IMR-90 (cell line): ENCODE data around the gene SPRED2. TPM values are rescaled to one million over a fixed set of nuclear protein-coding genes. Genes with fewer than 3 reads are reported as not detected.

Experiments
- ATAC-seq: fragments of 200-7000 bp; cut with Tn5 transposase; 2 replicates; pipeline ENCODE4 v1.9.1; 2020; ENCODE audit warnings: low read depth, mild to moderate bottlenecking, moderate library complexity
- BruUV-seq: library from RNA; stranded (reverse); fragments of 400-500 nt; replicated peaks from 2 replicates; lab custom pipeline; 2021; lab: Mats Ljungman, UMichigan
- CTCF ChIA-PET: fragments of 300-600 bp; formaldehyde crosslinking; extraction: SDS; loops from one replicate; lab custom pipeline; 2021; ENCODE audit warnings: antibody characterized with exemption; lab: Yijun Ruan, JAX
- POLR2A ChIA-PET: fragments of 300-600 bp; sonication (Branson Sonifier 250); formaldehyde crosslinking; loops from one replicate; lab custom pipeline; 2022; ENCODE audit warnings: antibody characterized with exemption; ENCODE audit not compliant: unreplicated experiment; lab: Charles Lee
- DNase-seq: peaks from one replicate; pipeline ENCODE4 v3.0.0; 2013
- H2AFZ ChIP-seq: replicated peaks from 2 replicates; pipeline ENCODE3; 2013; ENCODE audit warnings: low read length, mild to moderate bottlenecking; ENCODE audit not compliant: poor library complexity
- H2AK5ac ChIP-seq: 2 replicates; pipeline ENCODE4 v1.6.1; 2013; ENCODE audit warnings: low read depth, low read length, inconsistent platforms
- H2AK9ac ChIP-seq: replicated peaks from 2 replicates; pipeline ENCODE3; 2013; ENCODE audit warnings: mild to moderate bottlenecking, low read depth, low read length, moderate library complexity; ENCODE audit not compliant: poor library complexity
- H2BK120ac ChIP-seq: 2 replicates; pipeline ENCODE4 v1.6.1; 2013; ENCODE audit warnings: low read depth, low read length, inconsistent platforms
- H2BK15ac ChIP-seq: 3 replicates; pipeline ENCODE4 v1.6.1; 2013; ENCODE audit warnings: low read depth, low read length, inconsistent platforms
- H2BK20ac ChIP-seq: 2 replicates; pipeline ENCODE4 v1.6.1; 2013; ENCODE audit warnings: low read depth, mild to moderate bottlenecking, inconsistent platforms, low read length, moderate library complexity
- H2BK5ac ChIP-seq: 2 replicates; pipeline ENCODE4 v1.6.1; 2013; ENCODE audit warnings: mild to moderate bottlenecking, low read depth, low read length, inconsistent platforms; ENCODE audit not compliant: poor library complexity, severe bottlenecking
- H3K14ac ChIP-seq: replicated peaks from 2 replicates; pipeline ENCODE4 v1.6.1; 2013; ENCODE audit warnings: low read depth, low read length, inconsistent platforms
- H3K18ac ChIP-seq: 2 replicates; pipeline ENCODE4 v1.6.1; 2013; ENCODE audit warnings: low read depth, low read length, control low read depth
- H3K23ac ChIP-seq: 2 replicates; pipeline ENCODE4 v1.6.1; 2013; ENCODE audit warnings: low read depth, low read length, inconsistent platforms
- H3K27ac ChIP-seq: 2 replicates; pipeline ENCODE4 v1.5.1; 2013; ENCODE audit warnings: mild to moderate bottlenecking, control low read depth, low read length; ENCODE audit not compliant: insufficient read depth
- H3K27me3 ChIP-seq: 2 replicates; pipeline ENCODE4 v1.6.1; 2013; ENCODE audit warnings: low read length; ENCODE audit not compliant: control insufficient read depth, insufficient read depth
- H3K36me3 ChIP-seq: 2 replicates; pipeline ENCODE4 v1.6.1; 2013; ENCODE audit warnings: low read length, mixed read lengths; ENCODE audit not compliant: control insufficient read depth, insufficient read depth
- H3K4ac ChIP-seq: 2 replicates; pipeline ENCODE4 v1.6.1; 2013; ENCODE audit warnings: low read depth, low read length, inconsistent platforms
- H3K4me1 ChIP-seq: 2 replicates; pipeline ENCODE4 v1.6.1; 2013; ENCODE audit warnings: low read length, mixed read lengths; ENCODE audit not compliant: control insufficient read depth, insufficient read depth
- H3K4me2 ChIP-seq: 2 replicates; pipeline ENCODE4 v1.6.1; 2013; ENCODE audit warnings: low read depth, mild to moderate bottlenecking, control low read depth, low read length, moderate library complexity
- H3K4me3 ChIP-seq: 2 replicates; pipeline ENCODE4 v1.5.1; 2013; ENCODE audit warnings: low read depth, mild to moderate bottlenecking, control low read depth, low read length, moderate library complexity; ENCODE audit not compliant: insufficient read depth
- H3K56ac ChIP-seq: 2 replicates; pipeline ENCODE4 v1.6.1; 2013; ENCODE audit warnings: low read length, inconsistent platforms; ENCODE audit not compliant: insufficient read depth; ENCODE audit errors: extremely low read depth
- H3K79me1 ChIP-seq, 2 experiments: 2 replicates each; pipeline ENCODE4 v1.6.1; 2013; ENCODE audit warnings: low read length in 2 of 2, inconsistent platforms in 1 of 2, low read depth in 1 of 2
- H3K9ac ChIP-seq: 2 replicates; pipeline ENCODE4 v1.6.1; 2013; ENCODE audit warnings: low read depth, low read length, control low read depth
- H3K9me1 ChIP-seq: 2 replicates; pipeline ENCODE4 v1.6.1; 2013; ENCODE audit warnings: low read length, inconsistent platforms; ENCODE audit not compliant: insufficient read depth
- H3K9me3 ChIP-seq: 2 replicates; pipeline ENCODE4 v1.6.1; 2013; ENCODE audit warnings: low read length; ENCODE audit not compliant: control insufficient read depth, insufficient read depth
- H4K20me1 ChIP-seq: 2 replicates; pipeline ENCODE4 v1.6.1; 2013; ENCODE audit warnings: low read length, inconsistent platforms; ENCODE audit not compliant: insufficient read depth
- H4K5ac ChIP-seq: 2 replicates; pipeline ENCODE4 v1.6.1; 2013; ENCODE audit warnings: mild to moderate bottlenecking, low read depth, low read length, control low read depth
- H4K8ac ChIP-seq, 2 experiments: 2 replicates each; pipeline ENCODE4 v1.6.1; 2013; ENCODE audit warnings: low read depth in 2 of 2, low read length in 2 of 2, control low read depth in 1 of 2, inconsistent platforms in 1 of 2
- H4K91ac ChIP-seq: 2 replicates; pipeline ENCODE4 v1.6.1; 2013; ENCODE audit warnings: low read depth, low read length, inconsistent platforms; ENCODE audit not compliant: insufficient read depth
- CEBPB ChIP-seq: IDR thresholded peaks from 2 replicates; pipeline ENCODE4 v1.6.1; 2012; ENCODE audit warnings: low read depth, low read length, improper control_type of control experiment
- NFE2L2 ChIP-seq: fragments of 150-350 bp; IDR thresholded peaks from 2 replicates; pipeline ENCODE4 v1.6.1; 2016; ENCODE audit warnings: low read depth, mild to moderate bottlenecking, low read length
- WGBS, 2 experiments: methylation state at CpG; one replicate each; pipeline versions ENCODE4 v1.1.5 to v1.1.7; 2013; ENCODE audit warnings: missing lambda C conversion rate in 2 of 2; ENCODE audit not compliant: insufficient read length in 1 of 2; ENCODE audit errors: extremely low coverage in 2 of 2; 5-methylcytosine and 5-hydroxymethylcytosine counted together
- dilution Hi-C: fragments of 300-500 bp; cut with HindIII; formaldehyde crosslinking; loops from one replicate; pipeline ENCODE4 v1.14.3; 2018; ENCODE audit warnings: low sequenced_read_pairs; ENCODE audit not compliant: unreplicated experiment
- in situ Hi-C: fragments of 300-500 bp; cut with MboI; formaldehyde crosslinking; loops from 3 replicates; pipeline ENCODE4 v1.14.3; 2019; ENCODE audit warnings: low sequenced_read_pairs, inconsistent platforms, mixed read lengths
- intact Hi-C: fragments of 100-400 bp; cut with micrococcal nuclease; formaldehyde crosslinking; loops from 2 replicates; pipeline ENCODE4 v1.10.0; 2022
- polyA plus RNA-seq, 3 experiments: library from polyadenylated mRNA; depleted of rRNA; stranded (reverse); fragments of >200 nt; gene quantifications; 2 replicates each; pipeline ENCODE4 v1.2.3, GENCODE V29; 2012; ENCODE audit warnings: low replicate concordance in 1 of 3
- total RNA-seq: library from RNA; depleted of rRNA; stranded (reverse); fragments of >200 nt; gene quantifications from 2 replicates; pipeline ENCODE4 v1.2.3, GENCODE V29; 2012
- TF ChIP-seq, protein P1 (sequence below): fragments of 150-350 bp; IDR thresholded peaks from 2 replicates; pipeline ENCODE4 v1.6.1; 2017; ENCODE audit warnings: mild to moderate bottlenecking, antibody characterized with exemption, low read length, low read depth
- TF ChIP-seq, protein P2 (sequence below): fragments of 150-350 bp; IDR thresholded peaks from 2 replicates; pipeline ENCODE4 v1.6.1; 2016; ENCODE audit warnings: low read depth, mild to moderate bottlenecking, low read length, moderate library complexity, borderline replicate concordance

The SPRED2 gene
- total and polyA plus RNA-seq, 2 of the 4 experiments (the other 2 are of a cell fraction), result 4.8 to 18.7 TPM

DNA sequence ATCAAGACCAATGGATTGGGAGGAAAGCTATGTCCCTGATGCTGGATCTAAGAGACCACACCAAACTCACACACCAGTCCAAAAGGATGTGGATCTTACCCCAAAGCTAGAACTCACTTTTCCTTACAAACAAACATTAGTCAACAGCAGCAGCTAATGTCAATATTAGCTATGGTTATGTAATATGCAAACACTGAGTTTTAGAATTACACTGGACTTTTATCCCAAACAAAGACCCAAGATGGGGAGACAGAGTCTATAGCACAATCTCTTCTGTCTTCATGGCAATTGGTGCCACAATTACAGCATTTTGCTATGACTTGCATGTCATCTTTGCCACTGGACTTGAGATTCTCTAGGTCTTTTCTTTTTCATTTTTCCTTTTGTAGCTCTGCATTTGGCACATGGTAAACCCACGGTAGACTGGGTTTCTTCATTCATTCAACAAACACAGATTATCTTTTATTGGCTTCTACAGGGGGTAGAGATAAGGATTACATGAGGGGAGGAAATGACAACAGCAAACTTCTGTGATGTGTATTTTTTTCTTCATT, 59.0 kb downstream of the SPRED2 start:
- Histone ChIP-seq H2AK5ac (no peak overlapping the region), H3K9me3 (no peaks in the 10 kb centered on the region), H4K20me1 (peaks cover 28% of the 10 kb centered on the region), H3K4me1 (peaks cover 18% of the 10 kb centered on the region), H3K4me2 (no peak overlapping the region), H3K4me3 (no peak overlapping the region), H2BK5ac (no peak overlapping the region), H3K56ac (no peak overlapping the region), H4K91ac (no peak overlapping the region), H2BK120ac (no peak overlapping the region), H2BK15ac (no peak overlapping the region), H3K23ac (peak overlapping the region; percentile 8; the same call in 1 of the 2 replicates), H3K4ac (no peak overlapping the region), H2AFZ (no peak overlapping the region), H3K18ac (no peak overlapping the region), H3K27ac (no peak overlapping the region), H2AK9ac (no peak overlapping the region), H3K14ac (no peak overlapping the region), H4K8ac (no peak overlapping the region), H4K5ac (no peak overlapping the region), H3K36me3 (no peaks in the 10 kb centered on the region), H3K79me1 (peaks cover 21 to 81% of the 10 kb centered on the region in 2 experiments), H2BK20ac (no peak overlapping the region), H3K27me3 (no peaks in the 10 kb centered on the region), H3K9me1 (peaks cover 24% of the 10 kb centered on the region), H3K9ac (no peak overlapping the region)
- ChIA-PET CTCF (no interaction called here), POLR2A (no interaction called here)
- TF ChIP-seq CEBPB, result no peak
- no peak for TF ChIP-seq NFE2L2
- TF ChIP-seq, protein P1, sequence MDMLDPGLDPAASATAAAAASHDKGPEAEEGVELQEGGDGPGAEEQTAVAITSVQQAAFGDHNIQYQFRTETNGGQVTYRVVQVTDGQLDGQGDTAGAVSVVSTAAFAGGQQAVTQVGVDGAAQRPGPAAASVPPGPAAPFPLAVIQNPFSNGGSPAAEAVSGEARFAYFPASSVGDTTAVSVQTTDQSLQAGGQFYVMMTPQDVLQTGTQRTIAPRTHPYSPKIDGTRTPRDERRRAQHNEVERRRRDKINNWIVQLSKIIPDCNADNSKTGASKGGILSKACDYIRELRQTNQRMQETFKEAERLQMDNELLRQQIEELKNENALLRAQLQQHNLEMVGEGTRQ, result no peak
- TF ChIP-seq, protein P2, sequence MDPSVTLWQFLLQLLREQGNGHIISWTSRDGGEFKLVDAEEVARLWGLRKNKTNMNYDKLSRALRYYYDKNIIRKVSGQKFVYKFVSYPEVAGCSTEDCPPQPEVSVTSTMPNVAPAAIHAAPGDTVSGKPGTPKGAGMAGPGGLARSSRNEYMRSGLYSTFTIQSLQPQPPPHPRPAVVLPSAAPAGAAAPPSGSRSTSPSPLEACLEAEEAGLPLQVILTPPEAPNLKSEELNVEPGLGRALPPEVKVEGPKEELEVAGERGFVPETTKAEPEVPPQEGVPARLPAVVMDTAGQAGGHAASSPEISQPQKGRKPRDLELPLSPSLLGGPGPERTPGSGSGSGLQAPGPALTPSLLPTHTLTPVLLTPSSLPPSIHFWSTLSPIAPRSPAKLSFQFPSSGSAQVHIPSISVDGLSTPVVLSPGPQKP, result no peak
- no CpG with 5 or more reads among the region's 1 CpG for WGBS, 2 experiments
- intact Hi-C loops, result no loop called here
- dilution Hi-C loops, result no loop called here
- ATAC-seq (no peak), DNase-seq (no peak)
- in situ Hi-C loops, result no loop called here
- no TSS peak for BruUV-seq
